ENCODE results near the gene BBIP1. TPM values are rescaled to one million over a fixed set of nuclear protein-coding genes. Genes with fewer than 3 reads are reported as not detected.
A peak's percentile ranks its signal among the peaks of the same experiment; 100 is the strongest.

The BBIP1 gene
- total and polyA plus RNA-seq, 11 donors, result 19.3 to 32.4 (median 25.8) TPM

GRCh38 chr10:110936757-110937156, 17.8 kb upstream of the BBIP1 start:
- Histone ChIP-seq H3K27ac (no peak overlapping the region), H3K9me3 (no peaks in the 10 kb centered on the region), H3K4me1 (peaks cover 0 to 20% (median 12%) of the 10 kb centered on the region in 12 donors), H3K36me3 (peaks cover 0 to 10% (median 0%) of the 10 kb centered on the region in 9 donors), H3K27me3 (no peaks in the 10 kb centered on the region), H3K4me3 (no peak overlapping the region)
- intact Hi-C loops (cut with DNase I), result no loop called here
- ATAC-seq (no peak), DNase-seq (peak in 1 of 5 donors; percentile 36)
- 96 to 98% (median 97%) methylated on average over 18 of the region's 18 CpGs for WGBS, 4 donors
- TF ChIP-seq CTCF (IDR thresholded peaks at IDR 0.05), result no peak
- TF ChIP-seq POLR2A (IDR thresholded peaks at IDR 0.05), result no peak

GRCh38 chr10:110932505-110933180, 13.7 kb upstream of the BBIP1 start:
- 63 to 74% (median 69%) methylated on average over 1 of the region's 1 CpG for WGBS, 4 donors
- intact Hi-C loops (cut with DNase I), result no loop called here
- H3K27ac ChIP-seq, result peak overlapping the region in 3 of 12 donors; percentile 12 to 43 (median 14)

GRCh38 chr10:110931769-110932381, 12.9 kb upstream of the BBIP1 start:
- peaks cover 0 to 47% (median 26%) of the 10 kb centered on the region in 12 donors for H3K4me1 ChIP-seq
- TF ChIP-seq CTCF (IDR thresholded peaks at IDR 0.05) (no peak), POLR2A (IDR thresholded peaks at IDR 0.05) (no peak)
- DNase-seq (no peak), ATAC-seq (peak; percentile 63 to 80 (median 76))
- H3K36me3 ChIP-seq, result peaks cover 0 to 2% (median 0%) of the 10 kb centered on the region in 9 donors
- peak overlapping the region in 6 of 12 donors; percentile 12 to 44 (median 28) for H3K27ac ChIP-seq
- no peaks in the 10 kb centered on the region for H3K9me3 ChIP-seq
- no peak overlapping the region for H3K4me3 ChIP-seq
- WGBS, 4 donors, result 29 to 52% (median 44%) methylated on average over 1 of the region's 1 CpG
- intact Hi-C loops (cut with DNase I), result no loop called here
- no peaks in the 10 kb centered on the region for H3K27me3 ChIP-seq

More at GRCh38 chr10:110932505-110933180, 13.7 kb upstream of the BBIP1 start:
- no peak for ATAC-seq
- no peaks in the 10 kb centered on the region for H3K27me3 ChIP-seq
- TF ChIP-seq CTCF (IDR thresholded peaks at IDR 0.05), result no peak
- TF ChIP-seq POLR2A (IDR thresholded peaks at IDR 0.05), result no peak
- no peak for DNase-seq
- no peak overlapping the region for H3K4me3 ChIP-seq
- no peaks in the 10 kb centered on the region for H3K9me3 ChIP-seq
- H3K36me3 ChIP-seq, result peaks cover 0 to 8% (median 0%) of the 10 kb centered on the region in 9 donors
- H3K4me1 ChIP-seq, result peaks cover 0 to 47% (median 21%) of the 10 kb centered on the region in 12 donors

- no peak overlapping the region for H3K4me3 ChIP-seq
- H3K27ac ChIP-seq, result no peak overlapping the region
- 95 to 99% (median 97%) methylated on average over 2 of the region's 2 CpGs for WGBS, 4 donors
- no peak for TF ChIP-seq CTCF (IDR thresholded peaks at IDR 0.05)
- no peaks in the 10 kb centered on the region for H3K9me3 ChIP-seq
- peaks cover 2 to 73% (median 44%) of the 10 kb centered on the region in 12 donors for H3K4me1 ChIP-seq
- no peak for ATAC-seq
- DNase-seq, result no peak
- intact Hi-C loops (cut with DNase I), result loop anchor here in 3 of 10 donors (10.0 kb wide), 2 partner anchors 57 to 67 kb away; no protein-coding TSS in a partner anchor
- H3K27me3 ChIP-seq, result no peaks in the 10 kb centered on the region
- H3K36me3 ChIP-seq, result no peaks in the 10 kb centered on the region
Observed at GRCh38 chr10:110927461-110927860, 8.5 kb upstream of the BBIP1 start.

Data from heart left ventricle (tissue), 16 donors.